ES-I3 (cell line): ENCODE data around the gene TFEC.

Experiments used
- H3K36me3 ChIP-seq: 2 replicates; pipeline ENCODE4 v1.6.1; 2013; ENCODE audit warnings: mild to moderate bottlenecking, low read length, control low read depth, moderate library complexity; ENCODE audit not compliant: insufficient read depth
- H3K4me1 ChIP-seq: 2 replicates; pipeline ENCODE4 v1.6.1; 2013; ENCODE audit warnings: mild to moderate bottlenecking, control low read depth, low read length; ENCODE audit not compliant: insufficient read depth
- H3K9ac ChIP-seq: 2 replicates; pipeline ENCODE4 v1.6.1; 2013; ENCODE audit warnings: low read depth, mild to moderate bottlenecking, low read length, moderate library complexity
- H3K9me3 ChIP-seq: 2 replicates; pipeline ENCODE4 v1.6.1; 2013; ENCODE audit warnings: mild to moderate bottlenecking, low read length, moderate library complexity; ENCODE audit not compliant: control insufficient read depth, insufficient read depth

The TFEC gene

GRCh38 chr7:115971506-115971905 lies 59.1 kb downstream of the TFEC start:
- Histone ChIP-seq H3K9ac (no peak overlapping the region), H3K36me3 (no peaks in the 10 kb centered on the region), H3K9me3 (no peaks in the 10 kb centered on the region), H3K4me1 (no peaks in the 10 kb centered on the region; the same call in 1 of the 2 replicates)

GRCh38 chr7:115968596-115968995 lies 62.0 kb downstream of the TFEC start:
- Histone ChIP-seq H3K36me3 (no peaks in the 10 kb centered on the region), H3K9me3 (no peaks in the 10 kb centered on the region), H3K9ac (no peak overlapping the region), H3K4me1 (no peaks in the 10 kb centered on the region; the same call in 1 of the 2 replicates)

GRCh38 chr7:115968171-115968570 lies 62.4 kb downstream of the TFEC start:
- H3K9me3 ChIP-seq: no peaks in the 10 kb centered on the region
- no peak overlapping the region for H3K9ac ChIP-seq
- H3K36me3 ChIP-seq: no peaks in the 10 kb centered on the region
- H3K4me1 ChIP-seq: no peaks in the 10 kb centered on the region; the same call in 1 of the 2 replicates

GRCh38 chr7:115965796-115966475 lies 64.6 kb downstream of the TFEC start:
- no peaks in the 10 kb centered on the region for H3K36me3 ChIP-seq
- H3K4me1 ChIP-seq: no peaks in the 10 kb centered on the region; the same call in 1 of the 2 replicates
- H3K9me3 ChIP-seq: no peaks in the 10 kb centered on the region
- H3K9ac ChIP-seq: no peak overlapping the region

GRCh38 chr7:115965236-115965635 lies 65.3 kb downstream of the TFEC start:
- Histone ChIP-seq H3K9me3 (no peaks in the 10 kb centered on the region), H3K36me3 (no peaks in the 10 kb centered on the region), H3K9ac (no peak overlapping the region), H3K4me1 (no peaks in the 10 kb centered on the region; the same call in 1 of the 2 replicates)

GRCh38 chr7:115964799-115965198 lies 65.8 kb downstream of the TFEC start:
- H3K9ac ChIP-seq: no peak overlapping the region
- H3K4me1 ChIP-seq: no peaks in the 10 kb centered on the region; the same call in 1 of the 2 replicates
- no peaks in the 10 kb centered on the region for H3K36me3 ChIP-seq
- H3K9me3 ChIP-seq: no peaks in the 10 kb centered on the region

GRCh38 chr7:115962340-115962739 lies 68.2 kb downstream of the TFEC start:
- Histone ChIP-seq H3K9me3 (no peaks in the 10 kb centered on the region), H3K36me3 (no peaks in the 10 kb centered on the region), H3K9ac (no peak overlapping the region), H3K4me1 (no peaks in the 10 kb centered on the region)

GRCh38 chr7:115953592-115954255 lies 76.8 kb downstream of the TFEC start:
- no peaks in the 10 kb centered on the region for H3K9me3 ChIP-seq
- H3K9ac ChIP-seq: no peak overlapping the region
- no peaks in the 10 kb centered on the region for H3K4me1 ChIP-seq
- H3K36me3 ChIP-seq: no peaks in the 10 kb centered on the region

- H3K9ac ChIP-seq: no peak overlapping the region
- H3K36me3 ChIP-seq: no peaks in the 10 kb centered on the region
- H3K9me3 ChIP-seq: no peaks in the 10 kb centered on the region
- H3K4me1 ChIP-seq: no peaks in the 10 kb centered on the region
These were observed 77.7 kb downstream of the TFEC start for GRCh38 chr7:115952832-115953231.

GRCh38 chr7:115951547-115951946 lies 79.0 kb downstream of the TFEC start:
- Histone ChIP-seq H3K9me3 (no peaks in the 10 kb centered on the region), H3K4me1 (no peaks in the 10 kb centered on the region), H3K9ac (no peak overlapping the region), H3K36me3 (no peaks in the 10 kb centered on the region)

GRCh38 chr7:115941703-115942268 lies 88.8 kb downstream of the TFEC start:
- no peaks in the 10 kb centered on the region for H3K36me3 ChIP-seq
- no peaks in the 10 kb centered on the region for H3K4me1 ChIP-seq
- no peak overlapping the region for H3K9ac ChIP-seq
- H3K9me3 ChIP-seq: no peaks in the 10 kb centered on the region

GRCh38 chr7:115940460-115941060 lies 90.0 kb downstream of the TFEC start:
- Histone ChIP-seq H3K9me3 (no peaks in the 10 kb centered on the region), H3K9ac (no peak overlapping the region), H3K4me1 (no peaks in the 10 kb centered on the region), H3K36me3 (no peaks in the 10 kb centered on the region)

GRCh38 chr7:115937960-115938359 lies 92.6 kb downstream of the TFEC start:
- Histone ChIP-seq H3K9ac (no peak overlapping the region), H3K9me3 (no peaks in the 10 kb centered on the region), H3K4me1 (no peaks in the 10 kb centered on the region; the same call in 1 of the 2 replicates), H3K36me3 (no peaks in the 10 kb centered on the region)

GRCh38 chr7:115933471-115933870 lies 97.1 kb downstream of the TFEC start:
- H3K9ac ChIP-seq: no peak overlapping the region
- no peaks in the 10 kb centered on the region for H3K9me3 ChIP-seq

More at GRCh38 chr7:115933471-115933870, 97.1 kb downstream of the TFEC start:
- H3K4me1 ChIP-seq: no peaks in the 10 kb centered on the region; the same call in 1 of the 2 replicates
- no peaks in the 10 kb centered on the region for H3K36me3 ChIP-seq
